GM19452 (cell line): ENCODE data around the gene TCTN2.

ENCODE experiments used
- ATAC-seq: cut with Tn5 transposase; IDR thresholded peaks from one replicate; pipeline ENCODE4 v1.9.1; 2021; ENCODE audit not compliant: unreplicated experiment

TCTN2 gene

GRCh38 chr12:123683964-123684363 lies 13.1 kb downstream of the TCTN2 start:
- ATAC-seq, result no peak

GRCh38 chr12:123686636-123687190 lies 15.8 kb downstream of the TCTN2 start:
- ATAC-seq, result no peak

- ATAC-seq, result no peak
Observed at GRCh38 chr12:123690191-123690840, 19.4 kb downstream of the TCTN2 start.

- no peak for ATAC-seq
Observed at GRCh38 chr12:123696207-123696606, 25.3 kb downstream of the TCTN2 start.

GRCh38 chr12:123696646-123697045 lies 25.7 kb downstream of the TCTN2 start:
- ATAC-seq, result no peak

GRCh38 chr12:123705935-123706334 lies 35.0 kb downstream of the TCTN2 start:
- no peak for ATAC-seq

GRCh38 chr12:123707466-123707865 lies 36.6 kb downstream of the TCTN2 start:
- no peak for ATAC-seq

GRCh38 chr12:123712780-123713319 lies 41.9 kb downstream of the TCTN2 start:
- no peak for ATAC-seq

GRCh38 chr12:123713398-123713797 lies 42.5 kb downstream of the TCTN2 start:
- no peak for ATAC-seq

- no peak for ATAC-seq
Observed at GRCh38 chr12:123713823-123714585, 43.1 kb downstream of the TCTN2 start.

- no peak for ATAC-seq
Observed at GRCh38 chr12:123715195-123715594, 44.3 kb downstream of the TCTN2 start.

- ATAC-seq, result no peak
Observed at GRCh38 chr12:123717350-123717749, 46.4 kb downstream of the TCTN2 start.

- ATAC-seq, result no peak
Observed at GRCh38 chr12:123720141-123720814, 49.4 kb downstream of the TCTN2 start.

- ATAC-seq, result no peak
Observed at GRCh38 chr12:123721245-123721644, 50.3 kb downstream of the TCTN2 start.

- ATAC-seq, result no peak
Observed at GRCh38 chr12:123723011-123723410, 52.1 kb downstream of the TCTN2 start.

- ATAC-seq, result no peak
Observed at GRCh38 chr12:123723765-123724164, 52.9 kb downstream of the TCTN2 start.

- no peak for ATAC-seq
Observed at GRCh38 chr12:123726244-123726643, 55.3 kb downstream of the TCTN2 start.

GRCh38 chr12:123726962-123727361 lies 56.0 kb downstream of the TCTN2 start:
- no peak for ATAC-seq

- no peak for ATAC-seq
Observed at GRCh38 chr12:123727878-123728277, 57.0 kb downstream of the TCTN2 start.

GRCh38 chr12:123731596-123731995 lies 60.7 kb downstream of the TCTN2 start:
- ATAC-seq, result no peak

GRCh38 chr12:123732251-123732650 lies 61.3 kb downstream of the TCTN2 start:
- ATAC-seq, result no peak
